CD4-positive, alpha-beta T cell treated with Interleukin-6 for 4 hours (primary cell): ENCODE data around the gene ATG4A.

Experiments
- DNase-seq: peaks from one replicate; pipeline ENCODE4 v3.0.0-alpha.2; 2020; ENCODE audit warnings: mixed read lengths

ATG4A gene

DNA sequence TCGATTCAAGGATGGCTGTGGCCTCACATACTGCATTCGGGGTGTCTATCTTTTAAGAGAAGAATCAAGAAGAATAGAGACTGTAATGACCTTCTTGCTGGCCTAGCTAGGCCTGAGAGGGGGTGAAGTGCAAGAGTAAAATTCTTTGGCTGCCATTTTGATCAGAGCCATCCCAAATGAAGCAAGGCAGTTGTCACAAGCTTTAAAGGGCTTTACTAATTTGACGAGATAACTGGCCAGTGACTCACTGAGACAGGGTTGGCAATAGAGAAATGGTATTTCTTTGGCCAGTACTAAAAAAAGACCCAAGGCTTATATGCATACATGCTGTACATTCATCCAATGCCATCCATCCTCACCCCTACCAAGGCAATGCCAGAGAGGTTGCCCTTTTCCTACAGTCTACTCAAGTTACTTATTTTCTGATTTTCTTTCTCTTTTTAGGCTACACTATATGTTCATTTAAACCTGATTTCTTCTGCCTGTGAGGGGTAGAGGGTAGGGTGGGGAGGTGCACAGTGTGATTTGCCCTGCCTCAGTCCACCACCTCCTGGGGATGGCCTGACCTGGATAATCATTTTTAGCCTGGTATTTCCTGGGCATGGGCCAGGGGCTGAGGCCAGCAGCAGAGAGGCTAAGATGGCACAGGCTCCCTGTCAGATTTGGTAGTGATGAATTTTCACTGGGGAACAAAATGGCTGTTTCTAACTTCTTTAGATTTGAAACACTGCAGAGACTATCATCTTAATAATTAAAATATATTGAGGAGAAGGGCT is 32.2 kb downstream of the ATG4A start:
- DNase-seq = no peak

DNA sequence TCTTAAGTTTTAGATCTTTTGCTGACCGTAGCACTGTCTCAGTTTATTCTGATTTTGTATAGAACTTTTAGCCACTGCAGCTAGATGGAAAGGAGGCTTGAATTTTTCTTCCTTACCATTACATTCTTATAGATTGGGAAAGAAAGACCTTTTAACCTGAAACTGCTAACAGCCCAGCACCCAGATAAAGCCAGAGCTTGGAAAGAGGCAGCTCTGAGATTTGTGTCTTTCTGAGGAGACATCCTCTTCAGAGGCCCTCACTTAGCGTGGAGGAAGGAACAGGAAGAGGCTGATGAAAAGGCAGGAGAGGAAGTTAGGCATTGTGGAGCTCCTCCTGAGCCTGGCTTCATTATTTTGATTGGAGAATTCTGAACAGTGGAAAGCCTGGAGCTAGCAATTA is 35.1 kb downstream of the ATG4A start:
- no peak for DNase-seq

DNA sequence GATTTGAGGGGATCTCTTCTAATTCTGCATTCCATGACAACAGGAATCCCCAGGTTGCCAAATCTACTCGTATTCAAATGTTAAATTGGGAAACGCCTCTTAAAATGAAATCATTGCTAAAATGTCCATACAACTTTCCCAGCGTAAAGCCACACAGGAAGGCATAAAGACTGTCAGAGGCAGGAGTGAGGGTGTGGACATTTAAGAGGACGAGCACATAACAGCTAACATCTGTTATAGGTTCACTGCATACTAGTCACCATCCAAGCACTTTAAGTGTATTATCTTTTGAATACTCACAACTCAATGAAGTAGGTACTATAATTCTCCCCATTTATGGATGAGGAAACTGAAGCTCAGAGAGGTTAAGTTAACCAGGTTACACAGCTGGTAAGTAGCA is 35.6 kb downstream of the ATG4A start:
- no peak for DNase-seq

DNA sequence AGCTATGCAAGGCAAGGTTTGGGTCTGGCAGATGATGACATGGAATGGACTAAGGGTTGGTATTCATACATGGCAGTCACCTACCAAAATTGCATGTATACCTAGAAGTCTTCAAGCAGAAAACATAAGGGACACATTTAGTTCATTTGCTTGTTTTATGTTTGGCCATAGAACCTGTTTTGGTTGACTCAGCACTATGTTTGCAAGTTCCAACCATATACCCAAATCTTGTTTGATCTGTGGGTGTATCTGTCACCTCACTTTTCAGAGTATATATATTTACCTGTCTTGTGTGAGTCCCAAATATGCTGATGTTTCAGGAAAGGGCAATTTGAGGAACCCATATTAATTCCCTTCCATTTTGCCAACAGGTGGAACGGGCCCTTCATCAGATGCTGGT is 39.3 kb downstream of the ATG4A start:
- no peak for DNase-seq

DNA sequence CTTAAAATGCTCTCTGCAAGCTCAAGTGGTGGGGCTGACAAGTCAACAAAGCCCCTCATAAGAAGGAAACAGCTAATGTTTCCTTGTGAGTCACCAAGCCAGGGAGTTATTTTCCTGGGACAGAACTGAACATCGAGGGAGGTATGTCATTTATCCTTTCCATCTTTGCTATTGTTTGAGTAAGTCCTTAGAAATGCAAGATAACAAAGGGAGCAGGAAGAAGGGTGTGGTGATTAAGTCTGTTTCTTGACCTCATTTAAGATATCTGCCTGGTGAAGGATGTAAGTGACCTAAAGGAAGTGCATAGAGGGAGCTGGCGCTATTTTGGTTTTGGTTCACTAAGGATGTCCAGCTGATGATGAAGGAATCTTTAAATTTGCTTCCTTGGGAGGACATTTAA is 39.9 kb downstream of the ATG4A start:
- no peak for DNase-seq

DNA sequence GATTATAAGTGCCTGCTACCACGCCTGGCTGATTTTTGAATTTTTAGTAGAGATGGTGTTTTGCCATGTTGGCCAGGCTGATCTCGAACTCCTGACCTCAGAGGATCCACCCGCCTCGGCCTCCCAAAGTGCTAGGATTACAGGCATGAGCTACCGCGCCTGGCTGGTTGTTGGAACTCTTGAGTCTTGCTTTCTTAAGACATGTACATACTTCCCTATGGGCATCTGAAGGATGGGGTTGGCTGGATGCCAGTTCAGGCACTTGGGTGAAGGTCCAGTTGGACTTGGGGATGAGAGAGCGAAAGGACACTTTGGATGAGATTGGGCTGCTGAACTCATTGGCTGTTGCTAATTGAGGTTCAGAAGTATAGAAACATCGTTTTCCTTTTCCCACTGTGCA is 40.5 kb downstream of the ATG4A start:
- no peak for DNase-seq

DNA sequence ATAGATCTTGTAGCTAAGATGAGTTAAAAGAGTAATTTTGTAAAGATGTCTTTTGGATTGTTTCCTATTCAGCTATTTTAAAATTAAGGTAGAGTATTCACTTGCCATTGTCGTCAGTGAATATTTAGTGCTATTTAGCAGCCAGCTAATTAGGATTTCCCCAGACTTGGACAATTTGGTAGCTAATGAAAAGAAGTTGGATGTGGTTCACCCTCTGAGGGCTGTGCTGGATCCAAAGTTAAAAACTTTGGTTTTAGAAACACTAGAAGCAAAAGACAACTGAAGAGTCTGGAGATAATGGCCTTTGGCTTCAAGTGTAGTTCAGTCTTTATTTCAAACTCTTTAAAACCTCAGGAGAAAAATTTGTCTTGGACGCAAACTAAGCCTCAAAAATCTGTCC is 41.3 kb downstream of the ATG4A start:
- no peak for DNase-seq

DNA sequence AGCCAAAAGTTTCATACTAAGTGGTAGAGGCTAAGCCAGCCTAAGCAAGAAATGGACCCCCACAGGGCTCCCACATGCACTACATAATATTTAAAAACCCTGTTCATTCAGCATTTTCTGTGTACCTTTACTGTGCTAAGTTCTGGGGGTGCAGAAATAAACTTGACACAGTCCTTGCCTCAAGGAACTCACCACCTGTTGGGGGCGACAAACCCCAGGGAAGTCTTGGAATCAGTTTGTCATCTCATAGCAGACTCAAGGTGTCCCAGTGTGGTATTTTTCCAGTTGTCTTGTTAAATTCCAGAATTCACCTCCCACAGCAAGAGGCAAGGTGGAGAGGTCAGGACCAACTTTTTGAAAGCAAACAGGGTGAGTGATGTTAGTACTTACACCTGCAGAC is 43.1 kb downstream of the ATG4A start:
- no peak for DNase-seq

DNA sequence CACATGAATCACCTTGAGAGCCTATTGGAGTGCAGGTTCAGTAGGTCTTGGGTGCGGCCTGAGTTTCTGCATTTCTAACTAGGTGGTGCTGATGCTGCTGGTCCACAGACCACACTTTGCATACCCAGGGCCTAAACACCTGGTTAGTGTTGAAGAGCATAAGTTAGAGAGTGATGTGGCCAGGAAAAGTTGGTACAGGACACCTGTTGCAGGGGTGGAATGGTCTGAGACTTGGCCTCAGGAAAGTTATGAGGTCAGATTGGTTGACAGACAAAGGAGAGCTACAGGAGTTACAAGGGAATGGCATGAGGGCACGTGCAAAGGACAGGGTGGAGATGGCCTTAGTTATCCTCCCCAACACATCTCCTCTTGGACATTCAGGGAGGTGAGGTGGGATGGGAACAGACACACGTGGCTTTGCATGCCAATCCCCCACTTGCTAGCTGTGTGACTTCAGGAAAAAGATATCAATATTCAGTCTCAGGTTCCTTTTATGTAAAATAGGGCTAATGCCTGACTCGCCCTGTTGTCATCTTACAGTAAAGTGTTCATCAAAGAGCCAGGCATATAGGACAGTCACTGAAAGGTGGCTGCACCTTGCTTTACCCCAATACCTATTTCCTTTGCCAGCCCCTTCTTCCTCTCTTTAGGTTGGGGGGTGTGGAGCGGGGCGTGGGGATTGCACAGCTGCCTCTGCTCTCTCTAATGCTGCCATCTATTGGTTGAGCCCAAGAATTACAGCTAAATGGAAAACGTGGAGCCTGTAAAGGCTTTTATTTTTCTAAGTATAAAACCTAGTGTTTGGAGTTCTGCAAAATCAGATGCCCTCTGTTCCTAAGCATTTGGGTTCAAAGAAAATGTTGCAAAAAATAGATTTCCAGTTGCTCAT is 47.5 kb downstream of the ATG4A start:
- no peak for DNase-seq

DNA sequence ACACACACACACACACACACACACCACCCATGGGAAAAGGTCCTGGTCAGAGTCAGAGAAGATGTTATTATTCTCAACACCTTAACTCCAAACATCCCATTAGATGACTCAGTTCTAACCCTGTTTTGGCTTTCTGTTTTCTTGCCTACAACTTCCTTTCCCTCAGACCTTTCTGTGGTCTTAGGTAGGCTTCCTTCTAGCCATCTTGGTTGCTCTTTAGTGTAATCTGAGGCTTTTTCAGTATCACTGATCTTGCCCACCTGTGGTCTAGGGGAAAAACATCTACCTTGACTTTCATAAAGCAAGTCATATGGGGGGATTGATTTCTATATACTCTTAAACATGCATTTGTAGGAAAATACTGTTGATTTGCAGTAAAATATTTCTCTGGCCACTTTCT is 56.9 kb downstream of the ATG4A start:
- DNase-seq = no peak

DNA sequence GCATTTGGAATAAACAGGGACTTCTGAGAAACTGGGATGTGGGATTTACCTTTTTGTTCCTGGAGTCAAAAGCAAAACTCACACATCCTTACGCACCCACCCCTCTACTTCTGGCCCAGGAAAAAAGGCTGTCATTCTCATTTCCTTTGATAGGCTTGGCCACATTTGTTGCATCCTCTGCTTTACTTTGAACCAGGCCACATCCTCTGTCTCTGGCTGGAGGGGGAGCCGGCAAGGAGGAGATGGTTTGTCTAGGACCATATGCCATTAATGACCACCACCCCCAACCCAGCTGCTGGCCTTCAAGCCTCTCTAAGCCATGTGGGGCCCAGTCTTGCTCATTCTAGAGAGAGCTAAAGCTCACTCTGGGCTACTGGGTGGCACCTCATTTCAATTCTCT is 64.5 kb downstream of the ATG4A start:
- no peak for DNase-seq

DNA sequence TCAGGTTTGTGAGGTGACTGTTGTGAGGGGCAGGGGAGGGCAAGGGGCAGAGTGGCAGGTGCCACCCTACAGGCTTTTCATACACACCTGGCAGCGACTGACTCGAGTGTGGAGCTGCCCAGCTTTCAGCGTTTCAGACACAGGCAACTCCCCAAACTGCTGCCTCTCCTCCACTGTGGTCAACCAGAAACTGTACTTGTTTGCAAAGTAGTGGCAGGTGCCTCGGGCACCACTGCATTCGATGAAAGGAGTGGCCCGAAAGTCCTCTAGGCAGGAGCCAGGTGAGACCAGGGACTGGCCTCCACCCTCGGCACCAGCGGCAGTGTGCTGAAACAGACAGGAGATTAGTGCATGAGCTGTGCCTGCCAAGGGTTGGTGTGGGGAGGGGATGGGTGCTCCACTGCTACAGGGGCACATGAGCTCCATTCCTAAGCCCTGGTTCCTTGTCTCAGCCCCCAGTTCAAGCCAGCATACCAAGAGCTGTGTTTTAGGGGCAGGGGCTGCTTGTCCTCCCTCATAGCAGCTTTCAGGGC is 65.4 kb downstream of the ATG4A start:
- DNase-seq = no peak

DNA sequence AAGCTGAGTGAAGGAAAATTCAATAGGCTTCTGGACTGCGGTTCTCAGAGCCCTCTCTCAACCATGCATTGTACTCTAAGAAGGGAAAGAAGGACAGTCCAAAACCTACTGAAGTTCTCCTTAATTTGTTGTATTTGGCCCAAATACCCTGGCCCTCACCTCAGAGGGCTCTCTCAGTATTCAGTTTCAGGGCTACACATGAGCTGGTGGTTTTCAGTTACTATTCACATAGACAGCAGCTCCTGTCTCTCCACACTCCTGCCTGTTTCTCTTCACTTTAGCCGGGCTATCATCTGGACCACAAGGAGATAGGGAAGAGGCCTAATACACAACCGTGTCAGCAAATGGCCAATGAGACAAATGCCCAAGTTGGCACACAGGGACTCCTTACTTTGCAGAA is 66.0 kb downstream of the ATG4A start:
- DNase-seq = no peak

DNA sequence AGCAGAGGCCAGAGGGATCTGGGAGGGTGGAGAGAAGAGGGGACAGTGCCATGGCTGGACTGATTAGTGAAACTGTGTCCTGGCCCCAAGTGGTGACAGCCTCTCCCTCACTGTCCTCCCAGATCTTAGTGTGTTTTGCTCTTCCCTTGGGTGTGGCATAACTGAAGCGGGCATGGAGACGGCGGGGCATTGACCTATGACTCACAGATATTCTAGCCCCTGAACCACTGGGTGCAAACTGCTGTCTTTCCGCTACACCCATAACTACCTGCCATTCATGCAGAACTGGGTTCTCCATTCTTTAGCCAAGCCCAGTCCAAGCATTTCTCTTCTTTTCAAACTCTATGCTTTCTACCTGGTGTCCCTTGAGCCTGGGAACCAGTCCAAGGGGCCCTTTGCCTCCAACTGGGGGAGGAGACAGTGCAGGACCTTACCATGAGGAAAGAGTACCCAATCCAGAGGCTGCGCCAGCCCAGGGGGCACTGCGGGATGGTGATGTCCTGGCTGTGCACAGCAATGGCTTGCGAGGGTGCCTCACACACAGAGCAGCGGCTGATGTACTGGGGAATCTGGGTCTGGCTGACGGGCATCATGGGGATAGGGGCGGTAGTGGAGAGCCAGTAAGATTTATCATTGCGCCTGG is 67.6 kb downstream of the ATG4A start:
- DNase-seq = no peak

DNA sequence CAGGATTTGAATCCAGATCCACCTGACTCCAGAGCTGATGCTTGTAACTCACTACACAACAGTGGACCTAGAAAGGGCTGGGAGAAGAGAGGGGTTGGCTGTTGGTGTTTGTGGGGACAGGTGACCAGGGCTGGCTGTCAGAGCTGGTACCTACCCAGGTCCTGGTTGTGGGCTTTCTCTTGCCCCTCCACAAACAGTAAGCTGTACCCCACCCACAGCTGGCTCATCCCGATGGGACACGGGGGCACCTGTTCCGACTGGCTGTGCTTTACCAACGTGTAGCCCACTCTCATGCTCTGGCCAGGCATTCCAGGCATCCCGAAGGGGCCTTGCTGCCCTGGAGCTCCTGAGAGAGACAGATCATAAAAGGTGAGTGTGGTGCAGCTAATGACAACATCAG is 68.7 kb downstream of the ATG4A start:
- DNase-seq = no peak

DNA sequence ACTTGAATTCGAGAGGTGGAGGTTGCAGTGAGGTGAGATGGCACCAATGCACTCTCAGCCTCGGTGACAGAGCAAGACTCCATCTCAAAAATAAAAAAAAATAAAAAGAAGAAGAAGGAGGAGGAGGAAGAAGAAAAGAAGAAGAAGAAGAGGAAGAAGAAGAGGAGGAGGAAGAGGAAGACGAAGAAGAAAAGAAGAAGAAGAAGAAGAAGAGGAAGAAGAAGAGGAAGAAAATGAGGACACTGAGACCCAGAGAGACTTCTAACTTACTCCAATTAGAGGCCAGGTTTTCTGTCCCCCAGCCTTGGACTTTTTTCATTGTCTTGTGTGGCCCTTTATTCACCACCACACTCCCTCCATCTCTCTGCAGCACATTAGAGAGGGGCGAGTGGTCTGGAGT is 70.7 kb downstream of the ATG4A start:
- DNase-seq = no peak

DNA sequence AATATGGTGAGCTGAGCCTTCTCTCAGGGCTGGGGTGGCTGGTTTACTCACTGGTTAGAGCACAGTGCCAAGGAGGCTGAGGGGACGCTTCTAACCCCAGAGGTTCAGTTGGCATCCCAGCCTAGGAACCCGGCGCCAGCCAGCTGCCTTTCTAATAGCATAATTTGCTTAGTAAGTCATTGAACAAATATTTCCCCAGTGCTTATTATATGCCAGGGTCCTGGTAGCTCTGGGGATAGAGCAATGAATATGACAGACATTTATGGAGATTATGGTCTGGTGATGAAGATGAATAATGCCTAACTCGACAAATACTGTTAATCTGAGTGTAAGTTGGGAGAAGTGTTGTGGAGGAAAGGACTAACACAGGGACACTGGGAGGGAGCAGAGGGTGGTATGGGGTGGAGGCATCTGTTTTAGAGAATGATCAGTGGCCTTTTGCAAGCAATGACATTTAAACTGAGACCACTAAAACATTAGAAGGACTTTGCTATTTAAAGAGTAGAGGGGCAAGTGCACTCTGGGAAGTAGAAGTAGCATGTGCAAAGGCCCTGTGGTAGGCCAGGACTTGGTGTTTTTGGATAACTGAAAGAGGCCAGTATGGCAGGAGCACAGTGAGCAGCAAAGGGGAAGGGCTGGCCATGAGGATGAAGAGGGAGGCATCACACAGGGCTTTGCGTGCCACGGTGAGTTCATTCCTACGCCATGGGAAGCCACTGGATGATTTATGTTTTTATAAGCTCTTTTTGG is 71.9 kb downstream of the ATG4A start:
- DNase-seq = no peak

DNA sequence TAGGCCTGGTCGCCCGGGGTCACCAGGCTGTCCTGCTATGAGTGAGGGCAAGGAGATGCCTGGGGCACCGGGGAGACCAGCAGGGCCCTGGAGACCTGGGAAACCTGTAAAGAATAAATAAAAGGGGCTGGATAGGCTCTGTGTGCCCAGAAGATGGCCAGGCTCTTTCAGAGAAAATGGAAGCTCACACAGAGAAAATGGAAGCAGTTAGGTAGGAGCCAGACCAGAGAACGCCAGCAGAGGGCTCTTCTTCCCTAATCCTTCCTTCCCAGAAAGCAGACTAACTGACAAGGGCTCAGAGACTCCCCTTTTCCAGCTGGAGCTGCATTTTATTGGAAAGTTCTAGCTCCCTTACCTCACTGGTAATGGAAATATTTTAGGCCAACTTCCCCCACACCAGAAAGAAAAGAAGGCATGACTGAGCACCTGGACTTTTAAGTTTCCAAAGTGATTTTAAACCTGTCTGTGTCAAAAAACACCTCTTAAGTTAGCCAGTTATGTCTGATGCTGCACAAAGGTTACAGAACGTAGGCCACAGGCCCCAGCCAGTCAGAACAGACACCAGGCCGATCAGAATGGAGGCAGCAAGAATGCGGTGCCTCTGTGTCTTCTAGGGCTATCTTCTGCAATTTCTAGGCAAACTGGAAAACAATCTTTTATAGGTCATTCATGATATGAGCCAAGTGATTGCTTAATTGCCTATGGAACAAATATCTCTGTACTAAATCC is 74.0 kb downstream of the ATG4A start:
- DNase-seq = no peak

DNA sequence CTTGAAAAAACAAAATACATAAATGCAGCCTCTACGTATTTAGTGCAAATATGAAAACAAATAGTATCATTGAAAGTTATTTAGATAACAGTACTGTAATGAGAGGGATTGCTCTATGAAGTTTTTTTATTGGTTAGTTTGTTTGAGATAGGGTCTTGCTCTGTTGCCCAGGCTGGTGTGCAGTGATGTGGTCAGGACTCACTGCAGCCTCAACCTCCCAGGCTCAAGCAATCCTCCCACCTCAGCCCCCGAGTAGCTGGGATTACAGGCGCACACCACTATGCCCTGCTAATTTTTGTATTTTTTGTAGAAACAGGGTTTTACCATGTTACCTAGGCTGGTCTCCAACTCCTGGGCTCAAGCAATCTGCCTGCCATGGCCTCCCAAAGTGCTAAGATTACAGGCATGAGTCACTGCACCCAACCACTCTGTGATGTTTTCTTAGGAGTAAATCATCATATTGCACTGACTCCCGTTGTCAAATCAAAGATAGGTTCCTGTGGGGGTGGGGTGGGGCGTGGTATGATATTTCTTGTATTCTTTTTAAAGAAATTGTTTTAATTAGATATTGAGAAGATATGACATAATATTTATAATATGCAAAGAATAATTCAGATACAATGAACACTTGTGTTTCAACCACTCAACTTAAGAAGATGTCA is 75.8 kb downstream of the ATG4A start:
- DNase-seq = no peak

DNA sequence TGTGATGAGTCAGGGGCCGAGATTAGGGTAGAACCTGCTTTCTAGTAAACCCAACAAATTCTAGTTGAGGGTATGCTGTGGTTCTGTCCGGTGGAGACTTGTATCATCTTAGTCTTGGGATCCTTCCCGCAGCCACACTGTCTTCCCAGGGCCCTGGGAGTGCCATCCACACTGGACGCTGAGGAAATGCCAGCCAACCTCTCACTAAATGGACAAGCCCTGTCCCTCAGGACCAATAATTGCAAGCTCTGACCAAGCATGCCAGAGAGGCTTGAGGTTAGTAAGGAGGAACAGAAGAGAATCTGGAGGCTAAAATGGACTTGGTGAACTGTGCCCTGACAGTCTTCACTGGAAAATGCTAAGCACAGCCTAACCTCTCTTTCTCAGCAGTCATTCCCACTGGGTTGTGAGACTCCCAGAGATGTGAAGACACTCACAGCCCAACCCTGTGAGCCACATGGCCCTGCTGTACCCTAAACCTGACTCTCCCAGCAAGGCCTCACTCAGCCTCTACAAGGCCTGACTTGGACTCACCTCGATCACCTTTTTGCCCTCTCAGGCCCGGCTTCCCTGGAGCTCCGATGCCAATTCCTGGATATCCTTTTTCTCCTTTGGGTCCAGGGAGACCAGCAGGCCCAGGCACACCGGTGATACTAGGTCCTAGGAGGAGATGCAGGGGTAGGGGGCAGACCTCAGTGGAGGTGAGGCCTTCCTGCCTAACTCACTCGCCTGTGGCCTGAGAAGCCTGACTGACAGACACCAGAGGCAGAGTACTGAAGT is 77.6 kb downstream of the ATG4A start:
- no peak for DNase-seq

DNA sequence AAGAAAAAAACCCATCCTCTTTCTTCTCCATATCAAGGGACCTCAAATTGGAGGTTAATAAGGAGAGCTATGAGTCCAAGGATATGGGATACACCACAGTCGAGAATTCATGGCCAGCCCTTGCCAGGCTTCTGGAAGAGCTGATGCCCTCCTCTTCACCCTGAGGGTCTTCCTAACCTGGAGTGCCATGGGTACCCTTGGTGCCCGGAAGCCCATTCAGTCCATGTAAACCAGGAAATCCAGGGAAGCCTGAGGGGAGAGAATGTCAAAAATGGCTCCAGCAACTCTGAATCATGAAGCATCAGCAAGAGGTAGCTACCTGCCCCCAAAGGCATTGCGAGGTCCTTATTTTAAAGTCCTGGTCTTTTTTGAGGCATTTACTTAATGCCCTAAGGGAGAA is 78.2 kb downstream of the ATG4A start:
- DNase-seq = no peak
